B cell (primary cell): ENCODE results near the gene BFSP1. TPM values are rescaled to one million over a fixed set of nuclear protein-coding genes. Genes with fewer than 3 reads are reported as not detected.

Source experiments
- ATAC-seq: fragments of 200-7000 bp; cut with Tn5 transposase; one replicate; pipeline ENCODE4 v1.10.0; 2021; ENCODE audit warnings: low read depth, mild to moderate bottlenecking, moderate number of reproducible peaks, moderate library complexity
- CTCF ChIA-PET: fragments of 350-600 bp; sonication (Branson Sonifier 250); formaldehyde crosslinking; loops from one replicate; lab custom pipeline; 2021; ENCODE audit warnings: antibody characterized with exemption, inconsistent platforms; lab: Charles Lee
- POLR2A ChIA-PET: fragments of 350-600 bp; sonication (Branson Sonifier 250); formaldehyde crosslinking; loops from one replicate; lab custom pipeline; 2021; ENCODE audit warnings: antibody characterized with exemption; lab: Charles Lee
- DNase-seq: peaks from one replicate; pipeline ENCODE4 v3.0.0; 2013
- H2AFZ ChIP-seq: 2 replicates; pipeline ENCODE4 v1.6.1; 2012; ENCODE audit warnings: mild to moderate bottlenecking, low read depth, low read length; ENCODE audit not compliant: insufficient read depth, poor library complexity, severe bottlenecking
- H3K27ac ChIP-seq, 2 donors: 1 replicate in 1 of 2; 2 replicates in 1 of 2; pipeline ENCODE4 v1.5.1; 2012 to 2013; ENCODE audit warnings: low read length in 2 of 2, mild to moderate bottlenecking in 2 of 2, moderate library complexity in 1 of 2
- H3K27me3 ChIP-seq, 4 experiments: fragments of 200-600 bp in 1 of 4; sonication (generic) in 1 of 4; replicated peaks in 1 of 4; 1 replicate in 2 of 4; 2 replicates in 2 of 4; pipeline versions ENCODE4 v1.6.1 to v1.7.0; 2013 to 2016; ENCODE audit warnings: low read length in 3 of 4, mild to moderate bottlenecking in 2 of 4, mixed read lengths in 1 of 4, moderate library complexity in 1 of 4; ENCODE audit not compliant: insufficient read depth in 4 of 4, control insufficient read depth in 3 of 4; ENCODE audit errors: control extremely low read depth in 1 of 4
- H3K36me3 ChIP-seq, 2 experiments: replicated peaks in 1 of 2; 1 replicate in 1 of 2; 2 replicates in 1 of 2; pipeline versions ENCODE4 v1.6.1 to v1.7.1; 2013; ENCODE audit warnings: low read length in 1 of 2; ENCODE audit not compliant: insufficient read depth in 2 of 2, control insufficient read depth in 1 of 2; ENCODE audit errors: control extremely low read depth in 1 of 2, extremely low read depth in 1 of 2
- H3K4me1 ChIP-seq, 2 donors: fragments of 200-600 bp in 1 of 2; sonication (generic) in 1 of 2; 1 replicate in 1 of 2; 2 replicates in 1 of 2; pipeline versions ENCODE4 v1.5.1 to v1.6.1; 2013 to 2017; ENCODE audit warnings: low read length in 2 of 2; ENCODE audit not compliant: control insufficient read depth in 2 of 2, insufficient read depth in 2 of 2
- H3K4me2 ChIP-seq: replicated peaks from 2 replicates; pipeline ENCODE3; 2012; ENCODE audit warnings: mild to moderate bottlenecking, low read depth, low read length; ENCODE audit not compliant: poor library complexity, severe bottlenecking
- H3K4me3 ChIP-seq, 5 experiments: fragments of 200-600 bp in 1 of 5; sonication (generic) in 1 of 5; 1 replicate in 3 of 5; 2 replicates in 2 of 5; pipeline versions ENCODE4 v1.5.1 to v1.7.0; 2011 to 2016; ENCODE audit warnings: low read length in 4 of 5, mild to moderate bottlenecking in 4 of 5, low read depth in 2 of 5, control low read depth in 1 of 5, moderate library complexity in 1 of 5; ENCODE audit not compliant: insufficient read depth in 1 of 5; ENCODE audit errors: control extremely low read depth in 1 of 5, extremely low read depth in 1 of 5
- H3K79me2 ChIP-seq: fragments of 200-600 bp; sonication (generic); one replicate; pipeline ENCODE4 v1.6.0; 2016; ENCODE audit warnings: low read length; ENCODE audit not compliant: control insufficient read depth, insufficient read depth
- H3K9ac ChIP-seq: fragments of 200-600 bp; sonication (generic); 2 replicates; pipeline ENCODE4 v1.6.1; 2017; ENCODE audit warnings: mild to moderate bottlenecking, low read length, moderate library complexity
- H3K9me3 ChIP-seq, 3 donors: one replicate each; pipeline versions ENCODE4 v1.6.1 to v1.7.1; 2013; ENCODE audit warnings: low read length in 2 of 3; ENCODE audit not compliant: control insufficient read depth in 2 of 3, insufficient read depth in 1 of 3; ENCODE audit errors: control extremely low read depth in 1 of 3
- H4K20me1 ChIP-seq: 2 replicates; pipeline ENCODE4 v1.6.0; 2012; ENCODE audit warnings: mild to moderate bottlenecking, low read length; ENCODE audit not compliant: insufficient read depth, control insufficient read depth, poor library complexity, severe bottlenecking
- H3K27ac Mint-ChIP-seq: one replicate; pipeline ENCODE4 v1.8.0; 2021; ENCODE audit warnings: mixed read lengths
- H3K27me3 Mint-ChIP-seq: one replicate; pipeline ENCODE4 v1.8.0; 2021; ENCODE audit warnings: mixed read lengths
- H3K4me1 Mint-ChIP-seq: one replicate; pipeline ENCODE4 v1.8.0; 2021; ENCODE audit warnings: mixed read lengths
- H3K4me3 Mint-ChIP-seq: one replicate; pipeline ENCODE4 v1.8.0; 2021; ENCODE audit warnings: mixed read lengths
- H3K9me3 Mint-ChIP-seq: one replicate; pipeline ENCODE4 v1.8.0; 2022; ENCODE audit warnings: mixed read lengths; ENCODE audit not compliant: insufficient read depth
- CTCF ChIP-seq: fragments of 200-600 bp; IDR thresholded peaks from one replicate; pipeline ENCODE4 v1.8.0; 2022; ENCODE audit warnings: antibody characterized with exemption, mild to moderate bottlenecking
- EZH2 ChIP-seq: IDR thresholded peaks from 2 replicates; pipeline ENCODE4 v1.6.1; 2012; ENCODE audit warnings: borderline replicate concordance, low read depth, mild to moderate bottlenecking, moderate library complexity, low read length; ENCODE audit not compliant: insufficient read depth, poor library complexity, severe bottlenecking
- WGBS: methylation state at CpG from one replicate; pipeline ENCODE4 v1.1.5; 2013; ENCODE audit warnings: missing lambda C conversion rate; ENCODE audit not compliant: insufficient coverage; 5-methylcytosine and 5-hydroxymethylcytosine counted together
- intact Hi-C: fragments of 100-400 bp; cut with micrococcal nuclease; formaldehyde crosslinking; loops from one replicate; pipeline ENCODE4 v1.10.0; 2022
- polyA plus RNA-seq: library from polyadenylated mRNA; depleted of rRNA; stranded (reverse); fragments of >200 nt; gene quantifications from 2 replicates; pipeline ENCODE4 v1.2.3, GENCODE V29; 2012
- total RNA-seq, 2 donors: library from RNA; stranded (reverse); fragments of 120-200 nt in 1 of 2; gene quantifications; 1 replicate in 1 of 2; 2 replicates in 1 of 2; pipeline versions ENCODE4 v1.2.3 to v1.2.4, GENCODE V29; 2013 to 2022

BFSP1 gene
- total and polyA plus RNA-seq, 2 donors (not counting 1 experiment from before 2014, with no cell fraction given): not detected

GRCh38 chr20:17448071-17448470, 83.1 kb downstream of the BFSP1 start:
- Mint-ChIP-seq H3K9me3 (no peaks in the 10 kb centered on the region), H3K4me3 (no peak overlapping the region), H3K27ac (no peak overlapping the region), H3K4me1 (no peaks in the 10 kb centered on the region), H3K27me3 (peaks cover 24% of the 10 kb centered on the region)
- DNase-seq: no peak
- peaks cover 0 to 11% (median 0%) of the 10 kb centered on the region in 4 experiments for H3K27me3 ChIP-seq
- H3K36me3 ChIP-seq: no peaks in the 10 kb centered on the region
- H3K9ac ChIP-seq: no peak overlapping the region
- CTCF ChIA-PET: no interaction called here
- H3K27ac ChIP-seq: no peak overlapping the region
- no peak overlapping the region for H3K4me2 ChIP-seq
- no peaks in the 10 kb centered on the region for H3K79me2 ChIP-seq
- no peaks in the 10 kb centered on the region for H4K20me1 ChIP-seq
- no peak overlapping the region for H3K4me3 ChIP-seq
- no peak for ATAC-seq
- POLR2A ChIA-PET: no interaction called here
- intact Hi-C loops: no loop called here
- H3K9me3 ChIP-seq: no peaks in the 10 kb centered on the region
- TF ChIP-seq EZH2: no peak
- TF ChIP-seq CTCF: no peak
- H2AFZ ChIP-seq: no peak overlapping the region
- H3K4me1 ChIP-seq: no peaks in the 10 kb centered on the region
- no CpG with 5 or more reads among the region's 2 CpGs for whole genome bisulfite sequencing

- ATAC-seq (no peak), DNase-seq (no peak)
- peaks cover 0 to 4% (median 0%) of the 10 kb centered on the region in 3 donors for H3K9me3 ChIP-seq
- ChIA-PET CTCF (no interaction called here), POLR2A (no interaction called here)
- intact Hi-C loops: no loop called here
- Mint-ChIP-seq H3K27ac (no peak overlapping the region), H3K27me3 (peaks cover 25% of the 10 kb centered on the region), H3K4me1 (no peaks in the 10 kb centered on the region), H3K9me3 (peaks cover 3% of the 10 kb centered on the region), H3K4me3 (no peak overlapping the region)
- H3K27me3 ChIP-seq: peaks cover 0 to 7% (median 0%) of the 10 kb centered on the region in 4 experiments
- H3K36me3 ChIP-seq: no peaks in the 10 kb centered on the region
- no peak overlapping the region for H3K4me3 ChIP-seq
- 79% methylated on average over 5 of the region's 5 CpGs for WGBS
- no peaks in the 10 kb centered on the region for H3K79me2 ChIP-seq
- H3K4me1 ChIP-seq: no peaks in the 10 kb centered on the region
- H2AFZ ChIP-seq: no peak overlapping the region
- TF ChIP-seq EZH2 (no peak), CTCF (no peak)
- no peak overlapping the region for H3K9ac ChIP-seq
- H3K27ac ChIP-seq: no peak overlapping the region
- no peak overlapping the region for H3K4me2 ChIP-seq
- no peaks in the 10 kb centered on the region for H4K20me1 ChIP-seq
Measured at GRCh38 chr20:17446171-17446570, 85.0 kb downstream of the BFSP1 start.
